Middle frontal gyrus (tissue), 1 donor: ENCODE results near the gene MDFI.

ENCODE experiments used
- DNase-seq: peaks from one replicate; pipeline ENCODE4 v3.0.0-alpha.2; 2015; ENCODE audit warnings: low spot score; ENCODE audit errors: extremely low spot score

Gene MDFI

GRCh38 chr6:41638002-41638934, at the start of gene MDFI:
MDFI (plus strand) TSS chr6:41638468; CDS start chr6:41638750, 282 bp downstream.
- no peak for DNase-seq

- no peak for DNase-seq
These were observed 49.0 kb upstream of the MDFI start for GRCh38 chr6:41589223-41589622.

GRCh38 chr6:41589636-41590622, 48.3 kb upstream of the MDFI start:
- no peak for DNase-seq

- no peak for DNase-seq
These were observed 47.1 kb upstream of the MDFI start for GRCh38 chr6:41591122-41591521.

GRCh38 chr6:41591859-41592502, 46.3 kb upstream of the MDFI start:
- DNase-seq, result peak; percentile 51

GRCh38 chr6:41593406-41593805, 44.9 kb upstream of the MDFI start:
- DNase-seq, result no peak

- no peak for DNase-seq
These were observed 44.4 kb upstream of the MDFI start for GRCh38 chr6:41593839-41594238.

- DNase-seq, result no peak
These were observed 43.9 kb upstream of the MDFI start for GRCh38 chr6:41594326-41594725.

GRCh38 chr6:41594766-41595165, 43.5 kb upstream of the MDFI start:
- no peak for DNase-seq

- no peak for DNase-seq
These were observed 43.1 kb upstream of the MDFI start for GRCh38 chr6:41595166-41595565.

- no peak for DNase-seq
These were observed 42.1 kb upstream of the MDFI start for GRCh38 chr6:41596096-41596685.

GRCh38 chr6:41596807-41597206, 41.5 kb upstream of the MDFI start:
- no peak for DNase-seq

- no peak for DNase-seq
These were observed 40.8 kb upstream of the MDFI start for GRCh38 chr6:41597246-41598000.

- DNase-seq, result no peak
These were observed 39.6 kb upstream of the MDFI start for GRCh38 chr6:41598670-41599014.

GRCh38 chr6:41599015-41599851, 39.0 kb upstream of the MDFI start:
- DNase-seq, result no peak

- DNase-seq, result no peak
These were observed 38.3 kb upstream of the MDFI start for GRCh38 chr6:41599852-41600445.

GRCh38 chr6:41600499-41601247, 37.6 kb upstream of the MDFI start:
- DNase-seq, result no peak

- no peak for DNase-seq
These were observed 37.1 kb upstream of the MDFI start for GRCh38 chr6:41601248-41601549.

GRCh38 chr6:41602422-41602743, 35.9 kb upstream of the MDFI start:
- no peak for DNase-seq
